SK-N-SH treated with all-trans-retinoic acid at 6 μM for 48 hours (cell line): ENCODE data around the gene TRPV3.

Experiments used
- ATAC-seq: fragments of 200-7000 bp; cut with Tn5 transposase; 3 replicates; pipeline ENCODE4 v1.9.1; 2020; ENCODE audit warnings: mild to moderate bottlenecking, moderate library complexity
- ARNTL ChIP-seq: fragments of 450-650 bp; formaldehyde crosslinking; IDR thresholded peaks from 2 replicates; pipeline ENCODE4 v1.5.0; 2020; ENCODE audit warnings: low read depth, mild to moderate bottlenecking, moderate library complexity, borderline replicate concordance
- BACH2 ChIP-seq: fragments of 250-450 bp; sonication (Bioruptor Pico); IDR thresholded peaks from 2 replicates; pipeline ENCODE4 v1.9.0; 2021; ENCODE audit warnings: mild to moderate bottlenecking, borderline replicate concordance
- CSDC2 ChIP-seq: fragments of 250-450 bp; sonication (Bioruptor Pico); IDR thresholded peaks from 2 replicates; pipeline ENCODE4 v1.5.0; 2020; ENCODE audit warnings: mild to moderate bottlenecking, moderate library complexity
- CSRNP3 ChIP-seq: fragments of 250-450 bp; sonication (Bioruptor Pico); IDR thresholded peaks from 2 replicates; pipeline ENCODE4 v1.5.1; 2021; ENCODE audit warnings: mild to moderate bottlenecking, moderate library complexity
- ESRRG ChIP-seq: fragments of 250-450 bp; sonication (Bioruptor Pico); IDR thresholded peaks from 2 replicates; pipeline ENCODE4 v1.6.1; 2021; ENCODE audit warnings: mild to moderate bottlenecking
- GLIS3 ChIP-seq: fragments of 250-450 bp; sonication (Bioruptor Pico); IDR thresholded peaks from 2 replicates; pipeline ENCODE4 v1.5.0; 2020; ENCODE audit warnings: mild to moderate bottlenecking, moderate library complexity
- ISL1 ChIP-seq: fragments of 250-450 bp; sonication (Bioruptor Pico); IDR thresholded peaks from 2 replicates; pipeline ENCODE4 v2.1.2; 2022; ENCODE audit warnings: mild to moderate bottlenecking, moderate library complexity
- OSR1 ChIP-seq: fragments of 250-450 bp; sonication (Bioruptor Pico); IDR thresholded peaks from 2 replicates; pipeline ENCODE4 v1.8.0; 2022; ENCODE audit warnings: moderate library complexity, mild to moderate bottlenecking, inconsistent platforms
- PATZ1 ChIP-seq: fragments of 250-450 bp; sonication (Bioruptor Pico); IDR thresholded peaks from 2 replicates; pipeline ENCODE4 v1.8.0; 2020; ENCODE audit warnings: mild to moderate bottlenecking, moderate library complexity, borderline replicate concordance
- POU6F1 ChIP-seq: fragments of 250-450 bp; sonication (Bioruptor Pico); IDR thresholded peaks from 2 replicates; pipeline ENCODE4 v1.8.0; 2021; ENCODE audit warnings: low read depth, mild to moderate bottlenecking, moderate library complexity, borderline replicate concordance
- PPARA ChIP-seq: fragments of 250-450 bp; sonication (Bioruptor Pico); IDR thresholded peaks from 2 replicates; pipeline ENCODE4 v1.5.0; 2020; ENCODE audit warnings: mild to moderate bottlenecking, borderline replicate concordance
- SNAI2 ChIP-seq: fragments of 250-450 bp; sonication (Bioruptor Pico); IDR thresholded peaks from 2 replicates; pipeline ENCODE4 v1.5.0; 2020; ENCODE audit warnings: mild to moderate bottlenecking, moderate library complexity
- TCF4 ChIP-seq: fragments of 250-450 bp; sonication (Bioruptor Pico); IDR thresholded peaks from 2 replicates; pipeline ENCODE4 v1.8.0; 2021; ENCODE audit warnings: mild to moderate bottlenecking, moderate library complexity, borderline replicate concordance
- TOX ChIP-seq: fragments of 250-450 bp; sonication (Bioruptor Pico); IDR thresholded peaks from 2 replicates; pipeline ENCODE4 v1.8.0; 2021; ENCODE audit warnings: mild to moderate bottlenecking, moderate library complexity, borderline replicate concordance
- TSHZ2 ChIP-seq: fragments of 250-450 bp; sonication (Bioruptor Pico); IDR thresholded peaks from 2 replicates; pipeline ENCODE4 v1.5.0; 2020; ENCODE audit warnings: mild to moderate bottlenecking, moderate library complexity
- ZC3H10 ChIP-seq: fragments of 250-450 bp; sonication (Bioruptor Pico); IDR thresholded peaks from 2 replicates; pipeline ENCODE4 v1.5.1; 2021; ENCODE audit warnings: mild to moderate bottlenecking, moderate library complexity
- ZNF565 ChIP-seq: fragments of 450-650 bp; formaldehyde crosslinking; conservative IDR thresholded peaks from 2 replicates; pipeline ENCODE4 v1.5.0; 2020; ENCODE audit warnings: low read depth, mild to moderate bottlenecking, moderate library complexity
- ZNF70 ChIP-seq: fragments of 450-650 bp; formaldehyde crosslinking; IDR thresholded peaks from 2 replicates; pipeline ENCODE4 v1.5.0; 2020; ENCODE audit warnings: mild to moderate bottlenecking, moderate library complexity
- ZNF8 ChIP-seq: fragments of 450-650 bp; formaldehyde crosslinking; IDR thresholded peaks from 2 replicates; pipeline ENCODE4 v1.5.0; 2020; ENCODE audit warnings: mild to moderate bottlenecking, moderate library complexity

TRPV3 gene

GRCh38 chr17:3536716-3537115 lies 20.9 kb downstream of the TRPV3 start (continued):
- TF ChIP-seq TSHZ2 (no peak), SNAI2 (CRISPR knock-in tag) (no peak), ZNF8 (CRISPR knock-in tag) (no peak), ZC3H10 (CRISPR knock-in tag) (no peak)

- TF ChIP-seq PPARA (CRISPR knock-in tag) (no peak), CSRNP3 (no peak), BACH2 (no peak), OSR1 (CRISPR knock-in tag) (no peak), CSDC2 (CRISPR knock-in tag) (no peak), PATZ1 (CRISPR knock-in tag) (no peak), ESRRG (no peak), ISL1 (CRISPR knock-in tag) (no peak), POU6F1 (CRISPR knock-in tag) (no peak), SNAI2 (CRISPR knock-in tag) (no peak)
- ATAC-seq, result peak; percentile 95
Observed at GRCh38 chr17:3535253-3535995, 22.2 kb downstream of the TRPV3 start.

GRCh38 chr17:3534881-3535252 lies 22.7 kb downstream of the TRPV3 start:
- no peak for TF ChIP-seq CSDC2 (CRISPR knock-in tag)
- no peak for TF ChIP-seq TSHZ2
- no peak for TF ChIP-seq ESRRG
- no peak for TF ChIP-seq ZNF8 (CRISPR knock-in tag)
- no peak for TF ChIP-seq ARNTL (CRISPR knock-in tag)
- no peak for TF ChIP-seq ZNF70 (CRISPR knock-in tag)
- no peak for TF ChIP-seq ZNF565
- TF ChIP-seq PPARA (CRISPR knock-in tag), result no peak
- TF ChIP-seq POU6F1 (CRISPR knock-in tag), result no peak
- TF ChIP-seq OSR1 (CRISPR knock-in tag), result no peak
- no peak for TF ChIP-seq PATZ1 (CRISPR knock-in tag)
- no peak for TF ChIP-seq TOX (CRISPR knock-in tag)
- no peak for TF ChIP-seq CSRNP3
- TF ChIP-seq SNAI2 (CRISPR knock-in tag), result no peak
- TF ChIP-seq BACH2, result no peak
- TF ChIP-seq TCF4 (CRISPR knock-in tag), result no peak
- no peak for TF ChIP-seq GLIS3 (CRISPR knock-in tag)
- ATAC-seq, result peak; percentile 69
